HG03135 (cell line): ENCODE results near the gene IMPA2.
"Not testable (repeated sequence)": the region's sequence is repeated elsewhere in the genome, so short reads cannot be mapped to it uniquely, and the experiment has no call there.

Experiments
- ATAC-seq: cut with Tn5 transposase; IDR thresholded peaks from one replicate; pipeline ENCODE4 v1.9.1; 2021; ENCODE audit warnings: mild to moderate bottlenecking, moderate library complexity; ENCODE audit not compliant: unreplicated experiment

The IMPA2 gene

GRCh38 chr18:12067671-12068070, 86.4 kb downstream of the IMPA2 start:
- no peak for ATAC-seq

GRCh38 chr18:12068316-12068949, 87.1 kb downstream of the IMPA2 start:
- ATAC-seq, result not testable (repeated sequence)

- ATAC-seq, result no peak
These were observed 87.6 kb downstream of the IMPA2 start for GRCh38 chr18:12068950-12069320.

- ATAC-seq, result not testable (repeated sequence)
These were observed 89.8 kb downstream of the IMPA2 start for GRCh38 chr18:12071066-12071465.

- no peak for ATAC-seq
These were observed 91.7 kb downstream of the IMPA2 start for GRCh38 chr18:12072996-12073395.

- ATAC-seq, result no peak
These were observed 93.4 kb downstream of the IMPA2 start for GRCh38 chr18:12074736-12075135.

- ATAC-seq, result no peak
These were observed 95.3 kb downstream of the IMPA2 start for GRCh38 chr18:12076424-12077140.

- ATAC-seq, result not testable (repeated sequence)
These were observed 96.7 kb downstream of the IMPA2 start for GRCh38 chr18:12077994-12078393.

GRCh38 chr18:12079491-12080237, 98.4 kb downstream of the IMPA2 start:
- no peak for ATAC-seq
